Measurements from ENCODE around the gene FSIP1. TPM values are rescaled to one million over a fixed set of nuclear protein-coding genes. Genes with fewer than 3 reads are reported as not detected.

FSIP1 gene
- total RNA-seq, 1 experiment from 2014 or later = 0.61 TPM

GRCh38 chr15:39744334-39745103, 38.1 kb downstream of the FSIP1 start:
- no peaks in the 10 kb centered on the region for H3K9me3 Mint-ChIP-seq
- ChIA-PET CTCF (interaction anchor here (0.5 to 2.4 kb wide), 12 partner anchors 12 to 972 kb away, joined by 3 to 36 read pairs (median 3); no protein-coding TSS in a partner anchor), POLR2A (interaction anchor here (0.6 kb wide), 1 partner anchor 65 kb away, joined by 7 read pairs; no protein-coding TSS in a partner anchor)
- ATAC-seq = peak; percentile 92
- DNase-seq (ENCODE audit: low spot score) = peak; percentile 19
- TF ChIP-seq TEAD4 (CRISPR knock-in tag; IDR thresholded peaks at IDR 0.05) = no peak
- TF ChIP-seq ZNF425 (CRISPR knock-in tag; conservative IDR thresholded peaks at IDR 0.05) = no peak
- TF ChIP-seq EMX1 (CRISPR knock-in tag; IDR thresholded peaks at IDR 0.05) = no peak
- TF ChIP-seq IRF2 (CRISPR knock-in tag; IDR thresholded peaks at IDR 0.05; ENCODE audit: borderline replicate concordance, low read depth) = no peak
- no peak for TF ChIP-seq ARID4B (CRISPR knock-in tag; IDR thresholded peaks at IDR 0.05; ENCODE audit: borderline replicate concordance)
- no peak for TF ChIP-seq ZNF532 (CRISPR knock-in tag; IDR thresholded peaks at IDR 0.05; ENCODE audit: borderline replicate concordance)
- no peak overlapping the region for H3K4me3 Mint-ChIP-seq
- no peaks in the 10 kb centered on the region for H3K36me3 Mint-ChIP-seq
- H3K4me1 Mint-ChIP-seq = peaks cover 12% of the 10 kb centered on the region; the same call in 1 of the 2 replicates
- H3K27me3 Mint-ChIP-seq (ENCODE audit: low read depth) = no peaks in the 10 kb centered on the region
- H3K27ac Mint-ChIP-seq = no peak overlapping the region

- Mint-ChIP-seq H3K9me3 (no peaks in the 10 kb centered on the region), H3K4me1 (peaks cover 12% of the 10 kb centered on the region; the same call in 1 of the 2 replicates), H3K36me3 (no peaks in the 10 kb centered on the region), H3K27ac (no peak overlapping the region), H3K4me3 (no peak overlapping the region), H3K27me3 (ENCODE audit: low read depth) (no peaks in the 10 kb centered on the region)
- ATAC-seq (no peak), DNase-seq (ENCODE audit: low spot score) (no peak)
- CTCF ChIA-PET = interaction anchor here (1.1 to 2.4 kb wide), 4 partner anchors 13 to 130 kb away, joined by 3 to 36 read pairs (median 6); no protein-coding TSS in a partner anchor
- no peak for TF ChIP-seq OVOL2 (CRISPR knock-in tag; IDR thresholded peaks at IDR 0.05; ENCODE audit: borderline replicate concordance)
- TF ChIP-seq E2F5 (CRISPR knock-in tag; IDR thresholded peaks at IDR 0.05) = no peak
- TF ChIP-seq HMGA2 (CRISPR knock-in tag; IDR thresholded peaks at IDR 0.05) = no peak
- TF ChIP-seq EMX1 (CRISPR knock-in tag; IDR thresholded peaks at IDR 0.05) = no peak
- TF ChIP-seq TEAD4 (CRISPR knock-in tag; IDR thresholded peaks at IDR 0.05) = no peak
- POLR2A ChIA-PET = no interaction called here
Observed at GRCh38 chr15:39743611-39744010, 39.0 kb downstream of the FSIP1 start.
